Stimulated activated CD4-positive, alpha-beta T cell treated with anti-CD3 and anti-CD28 coated beads, Interleukin-4, amount 100 ng/mL, for 48 hours (primary cell): ENCODE measurements around the gene TRMT1.

Source experiments
- DNase-seq, 2 donors: peaks; one replicate each; pipeline ENCODE4 v3.0.0-alpha.2; 2020; ENCODE audit warnings: low read depth in 2 of 2

TRMT1 gene

GRCh38 chr19:13091400-13092157, 25.0 kb downstream of the TRMT1 start:
- no peak for DNase-seq

GRCh38 chr19:13090511-13091231, 25.9 kb downstream of the TRMT1 start:
- no peak for DNase-seq

DNA sequence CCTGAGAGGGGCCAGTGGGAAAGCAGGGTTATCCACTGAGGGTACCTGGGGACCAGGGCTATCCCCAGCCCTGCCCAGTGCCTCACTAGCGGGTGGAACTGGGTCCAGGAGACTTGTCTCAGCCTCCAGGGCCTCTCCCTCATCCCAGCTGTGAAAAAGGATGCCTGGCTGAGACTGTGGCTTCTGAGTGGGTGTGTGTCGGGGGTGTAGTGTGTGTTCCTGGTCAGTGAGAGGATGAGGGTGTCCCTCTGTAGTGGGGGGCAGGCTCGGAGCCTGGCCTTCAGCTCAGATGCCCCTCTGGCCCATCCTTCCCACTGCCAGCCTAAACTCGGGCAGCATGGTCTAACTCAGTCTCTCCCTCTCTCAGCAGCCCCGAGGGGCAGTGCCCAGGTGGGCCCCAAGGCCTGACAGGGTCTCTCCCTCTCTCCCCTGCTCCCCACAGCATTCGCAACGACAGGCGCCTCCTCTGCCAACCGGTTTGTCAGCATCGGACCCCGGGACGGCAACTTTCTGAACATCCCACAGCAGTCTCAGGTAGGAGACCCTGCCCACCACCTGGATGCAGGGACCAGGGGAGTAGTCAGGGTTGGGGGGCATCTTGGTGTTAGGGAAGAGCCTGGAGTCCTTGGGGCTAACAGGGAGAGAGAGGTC, 26.6 kb downstream of the TRMT1 start:
- no peak for DNase-seq

DNA sequence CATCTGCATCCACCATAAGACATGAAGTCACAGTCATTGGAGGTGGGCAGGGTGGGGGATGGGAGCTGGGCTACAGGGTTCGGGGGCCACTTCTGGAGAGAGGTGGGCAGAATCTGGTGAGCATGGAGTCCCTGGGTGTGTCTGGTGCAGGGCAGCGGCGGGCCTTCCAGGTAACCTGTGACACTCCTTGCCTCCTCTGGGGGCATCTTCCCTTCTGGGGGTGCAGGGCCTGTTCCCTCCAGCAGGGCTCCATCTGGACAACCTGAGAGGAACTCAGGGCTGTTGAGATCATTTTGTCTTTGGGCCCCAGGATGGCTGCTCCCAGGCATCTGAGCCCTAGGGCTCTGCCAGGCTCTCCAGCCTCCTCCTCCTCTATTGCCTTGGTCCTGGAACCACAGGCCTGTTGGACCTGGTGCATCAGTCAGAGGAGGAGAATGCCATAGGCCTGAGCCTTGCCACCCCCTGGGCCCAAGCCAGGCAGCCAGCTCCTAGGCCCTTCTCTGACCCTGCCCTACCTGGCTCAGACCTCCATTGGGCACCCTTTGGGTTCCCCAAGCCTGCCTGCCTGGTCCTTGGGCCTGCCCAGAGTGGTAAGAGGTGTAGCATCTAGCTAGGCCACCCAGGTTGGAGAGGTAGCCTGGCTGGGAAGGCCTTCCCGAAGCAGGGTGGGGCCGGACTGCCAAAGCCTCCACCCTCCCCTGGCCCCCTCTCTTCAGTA, 27.2 kb downstream of the TRMT1 start:
- DNase-seq: no peak

DNA sequence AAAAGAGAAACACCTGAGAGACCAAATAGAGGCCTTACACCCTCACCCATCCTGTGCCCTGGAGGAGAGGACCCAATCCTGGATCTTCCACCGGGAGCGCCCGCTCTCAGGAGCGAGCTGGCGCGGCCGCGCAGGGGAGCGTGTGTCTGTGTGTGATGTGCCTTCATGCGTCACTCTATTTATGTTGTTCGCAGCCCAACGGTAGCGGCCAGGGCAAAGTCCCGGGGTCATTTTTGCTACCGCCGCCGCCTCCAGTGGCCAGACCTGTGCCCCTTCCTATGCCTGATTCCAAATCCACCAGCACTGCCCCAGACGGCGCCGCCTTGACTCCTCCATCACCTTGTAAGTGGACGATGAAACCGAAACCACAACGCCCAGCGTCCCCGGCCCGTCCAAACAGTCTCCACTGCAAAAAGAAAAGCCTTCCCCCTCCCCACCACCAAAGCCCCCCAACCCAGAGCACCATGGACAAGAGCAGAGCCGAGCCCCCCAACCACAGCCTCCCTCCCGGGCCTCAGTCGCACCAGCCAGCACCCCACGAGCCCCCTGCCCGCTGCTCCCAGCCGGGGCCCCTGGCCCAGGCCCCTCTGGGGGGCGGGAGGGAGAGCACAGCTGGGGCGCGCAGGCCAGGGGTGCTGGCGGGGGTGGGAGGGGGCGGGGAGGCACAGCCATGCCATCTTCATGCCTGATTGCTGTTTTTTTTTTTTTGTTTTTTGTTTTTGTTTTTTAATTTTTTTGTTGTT, 28.6 kb downstream of the TRMT1 start:
- DNase-seq: no peak

GRCh38 chr19:13087295-13087694, 29.2 kb downstream of the TRMT1 start:
- DNase-seq: no peak

DNA sequence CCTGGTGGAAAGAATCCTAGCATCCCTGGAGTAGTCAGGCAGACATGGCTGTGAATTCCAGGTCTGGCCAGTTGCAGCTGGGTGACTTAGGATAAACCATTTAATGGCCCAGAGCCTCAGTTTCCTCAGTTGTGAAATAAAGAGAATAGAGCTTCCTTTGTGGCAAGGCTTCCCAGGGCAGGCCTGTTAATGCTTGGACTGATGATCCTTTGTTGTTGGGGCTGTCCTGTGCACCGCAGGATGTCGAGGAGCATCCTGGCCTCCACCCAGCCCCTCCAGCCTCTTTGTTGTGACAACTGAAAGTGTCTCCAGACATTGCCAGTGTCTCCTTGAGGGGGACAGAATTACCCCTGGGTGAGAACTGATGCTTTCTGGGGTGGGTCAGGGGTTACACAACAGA, 30.2 kb downstream of the TRMT1 start:
- DNase-seq: no peak

DNA sequence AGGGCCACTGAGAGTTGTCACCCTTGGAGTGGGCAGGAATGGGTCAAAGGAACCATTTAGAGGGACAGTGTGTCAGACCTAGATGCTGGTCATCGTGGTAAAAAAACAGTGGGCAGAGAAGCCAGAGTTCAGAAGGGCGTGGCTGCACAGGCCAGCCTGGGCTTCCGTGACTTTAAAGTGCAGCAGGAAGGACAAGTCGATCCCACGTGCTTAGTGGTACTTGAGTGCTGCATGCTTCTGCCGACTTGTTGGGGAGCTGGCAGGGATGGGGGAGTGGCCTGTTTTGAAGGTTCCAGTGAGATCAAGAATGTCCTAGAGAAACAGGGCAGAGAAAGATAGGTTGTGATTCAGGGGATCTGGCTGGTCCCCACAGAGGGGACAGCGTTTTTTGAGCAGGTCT, 30.9 kb downstream of the TRMT1 start:
- DNase-seq: no peak

- DNase-seq: no peak
Observed at GRCh38 chr19:13083627-13084026, 32.9 kb downstream of the TRMT1 start.

DNA sequence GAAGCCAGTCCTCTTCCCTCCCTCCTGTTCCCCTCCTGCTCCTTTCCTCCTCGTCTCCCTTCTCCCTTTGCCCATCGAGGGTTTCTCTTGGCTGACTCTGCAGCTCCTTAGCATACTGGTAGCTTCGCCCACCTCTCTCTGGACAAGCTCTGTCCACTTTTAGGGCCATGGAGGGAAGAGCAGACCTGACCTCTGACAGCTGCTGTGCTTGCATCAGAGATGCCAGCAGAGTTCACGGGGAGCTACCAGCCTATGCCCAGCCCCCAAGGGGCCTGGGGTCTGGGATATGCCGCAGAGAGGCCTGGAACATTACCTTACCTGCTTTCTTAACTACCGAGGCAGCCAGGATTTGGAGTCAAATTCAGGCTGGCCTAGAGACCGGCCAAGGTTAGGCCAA, 33.5 kb downstream of the TRMT1 start:
- no peak for DNase-seq

DNA sequence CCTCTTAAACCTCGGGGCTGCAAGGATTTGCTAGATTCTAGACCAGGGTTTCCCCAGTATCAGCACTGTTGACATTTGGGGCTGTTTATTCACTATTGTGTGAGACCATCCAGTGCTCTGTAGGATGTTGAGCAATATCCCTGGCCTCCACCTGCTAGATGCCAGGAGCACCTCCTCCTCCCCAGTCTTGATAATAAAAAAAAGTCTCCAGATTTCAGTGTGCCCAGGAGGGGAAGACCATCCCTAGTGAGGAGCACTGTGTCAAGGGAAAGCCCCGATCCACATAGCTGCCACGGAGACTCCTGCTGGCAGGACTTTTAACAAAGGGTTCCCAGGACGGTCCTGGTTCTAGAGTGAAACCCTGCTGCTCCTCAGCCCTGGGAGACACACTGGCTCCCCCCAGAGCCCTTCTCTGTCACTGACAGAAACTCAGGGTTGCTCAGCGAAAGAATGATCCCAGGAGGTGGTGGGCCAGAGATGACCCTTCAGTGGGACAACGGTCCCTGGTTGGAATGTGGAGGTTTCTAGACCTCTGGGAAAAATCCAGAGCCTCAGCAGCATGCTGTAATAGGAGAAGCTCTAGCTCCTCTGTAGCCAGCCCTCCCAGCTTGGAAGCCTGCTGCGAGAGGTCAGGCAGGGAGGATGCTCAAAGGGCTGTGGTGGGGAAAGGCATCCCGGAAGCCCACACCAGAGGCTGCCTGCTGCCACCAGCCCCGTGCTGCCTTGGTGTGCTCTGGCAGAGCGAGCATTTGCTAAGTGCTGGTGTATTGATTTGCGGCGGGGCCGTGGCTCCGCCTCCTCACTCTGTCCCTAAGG, 34.1 kb downstream of the TRMT1 start:
- no peak for DNase-seq

DNA sequence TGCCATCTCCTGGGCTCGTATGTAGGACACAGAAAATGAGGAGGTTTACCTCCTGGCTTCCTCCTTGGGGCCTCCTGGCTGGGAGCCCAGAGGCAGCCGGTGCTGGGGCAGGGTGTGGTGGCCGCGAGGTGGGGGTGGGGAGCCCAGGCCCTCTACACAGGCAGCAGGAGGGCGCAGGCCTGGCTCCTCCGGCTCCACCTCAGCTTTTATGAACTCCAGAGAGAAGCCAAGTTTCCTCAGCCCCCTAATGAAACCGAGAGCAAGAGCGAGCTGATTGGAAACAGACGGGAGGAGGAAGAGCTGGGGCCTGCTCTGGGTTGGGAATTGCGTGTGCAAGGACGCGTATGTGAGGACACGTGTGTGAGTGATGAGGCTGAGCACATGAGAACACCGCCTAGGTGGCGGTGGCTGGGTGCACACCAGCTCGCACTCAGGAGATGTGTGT, 37.0 kb downstream of the TRMT1 start:
- no peak for DNase-seq

GRCh38 chr19:13078897-13079541, 37.5 kb downstream of the TRMT1 start:
- no peak for DNase-seq

GRCh38 chr19:13078381-13078780, 38.2 kb downstream of the TRMT1 start:
- DNase-seq: no peak

- DNase-seq: no peak
Observed at GRCh38 chr19:13077240-13077639, 39.3 kb downstream of the TRMT1 start.

- DNase-seq: no peak
Observed at GRCh38 chr19:13076787-13077186, 39.8 kb downstream of the TRMT1 start.

- DNase-seq: no peak
Observed at GRCh38 chr19:13076320-13076719, 40.2 kb downstream of the TRMT1 start.

DNA sequence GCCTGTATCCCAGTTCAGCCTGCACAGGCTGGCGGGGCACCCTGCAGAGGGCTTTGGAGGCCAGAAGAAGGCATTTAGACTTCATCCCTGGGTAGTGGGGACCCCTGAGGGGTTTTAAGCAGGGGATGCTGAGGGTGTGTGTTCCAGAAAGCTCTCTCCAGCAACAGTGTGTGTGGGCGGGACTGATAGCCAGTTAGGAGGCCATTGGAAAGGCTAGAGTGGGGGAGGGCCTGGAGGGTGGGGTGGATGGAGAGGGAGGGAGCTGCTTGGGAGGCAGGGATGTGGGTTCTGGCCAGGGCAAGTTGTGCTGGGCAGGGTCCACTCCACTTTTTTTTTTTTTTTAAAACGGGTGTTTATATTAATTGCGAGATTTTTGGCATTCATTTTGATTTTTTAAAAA, 42.2 kb downstream of the TRMT1 start:
- DNase-seq: no peak

DNA sequence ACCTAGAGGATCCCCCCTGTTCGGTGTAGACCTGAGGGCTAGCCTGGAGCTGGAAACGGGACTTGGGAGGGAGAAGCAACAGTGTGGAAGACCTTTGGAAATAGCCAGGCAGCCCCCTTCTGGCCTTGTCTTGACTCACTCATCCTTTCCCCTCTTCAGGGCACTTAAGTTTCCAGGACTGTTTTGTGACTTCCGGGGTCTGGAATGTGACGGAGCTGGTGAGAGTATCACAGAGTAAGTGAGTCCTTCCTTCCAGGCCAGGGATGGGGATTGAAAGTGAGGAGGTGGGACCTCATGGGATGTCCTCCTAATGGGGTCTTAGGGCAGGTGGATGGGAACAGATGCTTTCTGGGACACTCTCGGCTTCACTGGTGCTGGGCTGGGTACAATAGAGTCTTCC, 43.3 kb downstream of the TRMT1 start:
- DNase-seq: no peak
